UCSD-AML1 (cell line): Measurements from ENCODE around the gene ZNF469.
"Not testable (repeated sequence)": the region's sequence is repeated elsewhere in the genome, so short reads cannot be mapped to it uniquely, and the experiment has no call there.

Experiments
- DNase-seq: peaks from one replicate; lab custom pipeline; 2025; ENCODE audit not compliant: unreplicated experiment; lab: John Stamatoyannopoulos, UW

ZNF469 gene

GRCh38 chr16:88409296-88410065 lies 26.7 kb downstream of the ZNF469 start:
- DNase-seq, result no peak

DNA sequence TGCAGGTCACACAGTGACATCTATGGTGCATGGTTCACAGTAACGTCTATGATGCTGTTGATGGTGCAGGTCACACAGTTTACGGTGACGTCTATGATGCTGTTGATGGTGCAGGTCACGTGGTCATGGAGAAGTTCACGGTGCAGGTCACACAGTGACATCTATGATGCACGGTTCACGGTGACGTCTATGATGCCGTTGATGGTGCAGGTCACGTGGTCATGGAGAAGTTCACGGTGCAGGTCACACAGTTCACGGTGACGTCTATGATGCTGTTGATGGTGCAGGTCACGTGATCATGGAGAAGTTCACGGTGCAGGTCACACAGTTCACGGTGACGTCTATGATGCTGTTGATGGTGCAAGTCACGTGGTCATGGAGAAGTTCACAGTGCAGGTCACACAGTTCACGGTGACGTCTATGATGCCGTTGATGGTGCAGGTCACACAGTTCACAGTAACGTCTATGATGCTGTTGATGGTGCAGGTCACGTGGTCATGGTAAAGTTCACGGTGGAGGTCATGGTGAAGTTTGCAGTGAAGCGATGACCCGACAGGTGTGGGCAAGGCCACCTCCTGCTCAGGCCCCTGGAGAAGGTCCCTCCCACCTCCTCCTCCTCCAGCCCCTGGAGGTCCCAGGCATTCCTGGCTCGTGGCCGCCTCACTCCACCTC lies 27.7 kb downstream of the ZNF469 start:
- DNase-seq, result not testable (repeated sequence)

DNA sequence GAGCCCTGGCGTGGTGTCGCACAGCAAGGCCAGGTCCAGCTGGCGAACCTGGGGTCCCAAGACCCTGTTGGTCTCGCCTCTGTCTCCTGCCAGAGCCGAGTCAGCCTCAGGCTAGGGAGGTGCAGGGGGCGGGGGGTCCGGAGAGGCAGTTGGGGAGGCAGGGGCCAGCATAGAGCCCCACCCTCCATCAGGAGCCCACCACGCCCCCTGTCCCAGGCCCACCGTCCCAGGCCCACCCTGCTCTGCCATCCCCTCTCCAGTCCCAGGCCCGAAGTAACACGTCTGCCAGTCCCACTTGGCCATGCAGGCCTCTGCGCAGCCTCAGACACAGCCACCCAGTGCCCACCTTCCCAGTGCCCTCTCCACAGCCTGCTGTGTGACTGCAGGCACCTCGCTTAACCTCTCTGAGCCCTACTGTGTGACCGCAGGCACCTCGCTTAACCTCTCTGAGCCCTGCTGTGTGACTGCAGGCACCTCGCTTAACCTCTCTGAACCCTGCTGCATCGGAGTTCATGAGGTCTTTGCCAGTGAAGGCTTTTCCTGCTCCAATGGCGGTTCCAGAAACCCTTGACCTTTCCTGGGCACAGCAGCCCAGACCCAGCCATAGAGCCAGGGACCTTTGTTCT lies 29.3 kb downstream of the ZNF469 start:
- DNase-seq, result no peak

DNA sequence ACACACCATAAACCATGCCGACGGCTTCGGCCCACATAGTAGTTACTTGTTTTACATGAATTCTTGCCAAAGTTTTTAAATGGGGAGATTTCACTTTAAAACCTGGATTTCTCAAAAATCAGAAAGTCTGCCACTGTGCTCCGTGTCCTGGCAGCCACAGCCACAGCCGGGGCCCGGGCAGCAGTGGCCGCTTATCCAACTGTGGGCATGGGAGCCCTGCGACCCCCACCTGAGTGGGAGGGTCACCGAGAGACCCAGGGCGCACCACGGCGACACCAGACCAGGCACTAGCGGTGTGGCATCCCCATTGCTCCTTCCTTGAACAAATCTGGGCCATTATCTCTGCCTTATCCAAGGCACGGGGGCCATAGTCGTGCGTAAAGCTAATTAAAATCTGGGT lies 30.0 kb downstream of the ZNF469 start:
- no peak for DNase-seq

- DNase-seq, result no peak
Observed at GRCh38 chr16:88413231-88413630, 30.5 kb downstream of the ZNF469 start.

- no peak for DNase-seq
Observed at GRCh38 chr16:88413631-88414030, 30.9 kb downstream of the ZNF469 start.

- no peak for DNase-seq
Observed at GRCh38 chr16:88414521-88415380, 32.0 kb downstream of the ZNF469 start.

DNA sequence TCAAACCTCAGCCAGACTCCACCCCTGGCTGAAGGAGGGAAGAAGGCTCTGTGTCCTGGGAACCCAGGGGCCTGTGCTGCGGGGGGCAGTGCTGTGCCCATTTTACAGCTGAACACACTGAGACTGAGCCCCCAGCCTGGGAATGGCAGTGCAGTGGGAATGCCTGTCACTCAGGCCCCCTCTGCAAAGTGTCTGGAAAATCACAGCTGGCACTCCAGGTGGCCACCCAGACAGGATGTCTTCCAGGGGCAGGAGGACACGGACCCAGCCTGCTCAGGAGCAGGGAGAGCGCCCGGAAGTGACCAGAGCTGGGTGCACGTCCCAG lies 32.6 kb downstream of the ZNF469 start:
- DNase-seq, result no peak

DNA sequence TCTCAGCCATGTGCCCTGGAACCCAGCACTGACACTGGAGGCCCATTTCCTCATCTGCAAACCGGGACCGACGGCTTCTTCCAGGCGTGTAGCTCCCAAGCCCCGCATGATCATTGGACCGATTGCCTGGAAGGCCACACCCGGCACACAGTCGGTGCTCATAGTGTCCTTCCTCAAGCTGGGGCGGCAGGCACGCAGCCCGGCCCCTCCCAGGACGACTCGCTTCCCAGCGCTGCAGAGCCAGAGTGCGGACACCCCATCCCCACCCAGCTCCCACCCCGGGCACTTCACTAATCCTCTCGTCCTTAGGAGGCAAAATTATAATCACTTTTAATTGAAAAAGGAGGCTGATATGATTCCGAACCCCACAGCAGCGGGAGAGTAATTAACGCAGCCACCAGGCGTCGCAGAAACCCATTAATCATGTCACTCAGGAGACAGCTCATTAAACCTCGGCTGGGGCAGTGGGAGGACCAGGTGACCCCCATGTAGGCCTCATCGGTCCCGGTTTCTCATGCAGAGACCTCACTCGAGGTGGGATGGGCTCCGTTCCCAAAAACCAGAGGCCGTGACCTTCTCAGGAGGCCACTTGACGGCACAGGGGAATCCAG lies 33.1 kb downstream of the ZNF469 start:
- no peak for DNase-seq

DNA sequence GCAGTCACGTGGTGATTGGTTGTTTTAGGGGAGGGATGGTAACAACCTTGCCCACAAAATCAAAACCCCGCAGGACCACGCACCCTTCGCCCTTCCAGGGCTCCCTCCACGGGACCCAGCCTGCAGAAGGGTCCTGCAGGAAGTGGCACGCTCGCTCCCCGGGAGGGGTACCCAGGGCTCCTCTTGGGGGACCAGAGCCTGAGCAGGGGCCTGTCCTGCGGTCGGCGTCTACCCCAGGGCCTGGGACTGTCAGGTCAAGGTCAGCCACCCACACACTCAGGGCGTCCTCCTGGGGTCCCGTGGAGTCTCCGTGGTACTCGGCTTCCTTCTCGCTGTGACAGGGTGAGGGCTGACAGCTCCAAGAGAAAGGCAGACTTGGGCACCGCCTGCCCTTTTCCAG lies 33.9 kb downstream of the ZNF469 start:
- DNase-seq, result no peak

- no peak for DNase-seq
Observed at GRCh38 chr16:88417684-88418476, 35.1 kb downstream of the ZNF469 start.

DNA sequence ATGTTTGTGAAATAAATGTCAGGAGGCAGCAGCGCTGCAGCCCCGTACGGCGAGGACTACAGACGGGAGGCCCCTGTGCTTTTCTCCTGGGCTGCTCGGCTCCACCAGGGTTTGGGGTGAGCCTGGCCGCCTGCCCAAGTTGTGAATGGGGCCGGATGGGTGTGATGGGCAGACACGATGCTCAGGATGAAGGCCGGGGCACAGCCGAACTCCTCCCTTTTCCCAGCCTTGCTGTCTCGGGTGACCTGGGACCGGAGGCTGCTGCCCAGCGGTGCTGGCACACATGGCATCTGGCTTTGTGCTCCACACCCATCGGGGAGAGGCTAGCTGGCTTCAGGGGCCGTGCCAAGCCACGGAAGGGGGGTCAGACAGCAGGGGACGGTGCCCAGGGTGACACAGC lies 36.1 kb downstream of the ZNF469 start:
- DNase-seq, result no peak

DNA sequence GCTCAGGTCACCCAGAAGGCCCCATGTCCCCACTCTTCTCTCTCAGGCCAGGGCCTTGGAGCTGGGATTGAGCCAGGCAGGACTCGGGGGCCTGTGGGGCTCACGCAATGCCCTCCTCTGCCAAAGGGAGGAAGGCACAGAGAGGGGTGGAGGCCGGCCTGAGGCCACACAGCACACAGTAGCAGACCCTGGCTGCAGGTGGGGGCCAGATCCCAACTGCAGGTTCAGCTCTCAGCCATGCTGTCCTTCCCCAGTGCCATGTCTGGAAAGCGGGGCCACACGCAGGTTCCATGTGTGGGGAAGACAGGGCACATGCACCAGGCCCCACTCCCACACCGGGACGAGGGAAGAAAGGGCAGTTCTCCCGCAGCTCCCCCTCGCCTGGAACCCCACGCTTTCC lies 37.0 kb downstream of the ZNF469 start:
- DNase-seq, result no peak

GRCh38 chr16:88420496-88420895 lies 37.7 kb downstream of the ZNF469 start:
- DNase-seq, result no peak

DNA sequence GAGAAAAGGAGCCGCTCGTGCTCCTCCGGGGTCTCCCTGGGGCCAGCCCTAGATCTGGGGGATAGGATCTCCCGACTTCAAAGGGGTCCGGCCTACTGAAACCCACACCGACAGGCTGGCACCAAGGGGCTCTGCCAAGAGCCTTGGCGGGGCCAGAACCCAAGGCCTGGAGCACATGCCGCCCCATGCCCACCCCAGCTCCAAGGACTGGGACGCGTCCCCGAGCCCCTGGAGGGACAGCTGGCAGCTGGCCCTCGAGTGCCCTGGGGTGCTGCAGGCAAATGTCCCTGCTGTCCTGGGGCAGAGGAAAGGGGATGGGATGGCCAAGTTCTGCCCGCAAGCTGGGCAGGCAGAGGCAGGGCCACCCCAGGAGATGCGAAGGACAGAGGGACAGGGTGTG lies 38.5 kb downstream of the ZNF469 start:
- DNase-seq, result no peak

DNA sequence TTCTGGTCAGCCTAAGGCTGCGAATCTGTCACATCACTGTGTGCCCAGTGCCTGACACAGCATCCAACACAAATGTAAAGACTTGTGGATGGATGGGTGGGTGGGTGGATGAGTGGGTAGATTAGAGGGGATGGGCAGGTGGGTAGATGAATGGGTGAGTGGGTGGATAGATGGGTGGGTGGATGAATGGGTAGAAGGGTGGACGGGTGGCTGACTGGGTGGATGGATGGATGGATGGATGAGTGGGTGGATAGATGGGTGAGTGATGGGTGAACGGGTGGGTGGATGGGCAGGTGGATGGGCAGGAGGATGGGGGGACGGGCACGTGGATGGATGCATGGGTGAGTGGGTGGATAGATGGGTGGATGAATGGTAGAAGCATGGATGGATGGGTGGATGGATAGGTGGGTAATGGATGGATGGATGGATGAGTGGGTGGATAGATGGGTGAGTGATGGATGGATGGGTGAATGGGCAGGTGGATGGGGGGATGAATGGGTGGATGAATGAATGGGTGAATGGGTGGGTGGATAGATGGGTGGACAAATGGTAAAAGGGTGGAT lies 39.2 kb downstream of the ZNF469 start:
- no peak for DNase-seq

DNA sequence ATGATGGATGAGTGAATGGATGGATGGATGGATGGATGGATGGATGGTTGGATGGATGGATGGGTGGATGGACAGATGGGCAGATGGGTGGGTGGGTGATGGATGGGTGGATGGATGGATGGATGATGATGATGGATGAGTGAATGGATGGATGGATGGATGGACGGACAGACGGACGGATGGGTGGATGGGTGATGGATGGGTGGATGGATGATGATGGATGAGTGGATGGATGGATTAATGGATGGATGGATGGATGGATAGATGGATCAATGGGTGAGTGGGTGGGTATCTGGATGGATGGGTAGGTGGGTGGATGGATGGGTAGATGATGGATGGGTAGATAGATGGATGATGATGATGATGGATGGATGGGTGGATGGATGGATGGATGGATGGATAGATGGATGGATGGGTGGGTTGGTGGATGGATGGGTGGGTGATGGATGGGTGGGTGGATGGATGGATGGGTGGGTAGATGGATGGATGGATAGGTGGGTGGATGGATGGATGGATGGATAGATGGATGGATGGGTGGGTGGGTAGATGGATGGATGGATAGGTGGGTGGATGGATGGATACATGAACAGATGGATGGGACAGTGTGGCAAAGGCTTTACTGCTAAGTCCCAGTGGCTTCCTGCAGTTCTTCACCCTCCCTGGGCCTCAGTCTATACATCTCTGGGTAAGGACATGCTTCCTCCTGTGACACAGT lies 40.1 kb downstream of the ZNF469 start:
- DNase-seq, result no peak

DNA sequence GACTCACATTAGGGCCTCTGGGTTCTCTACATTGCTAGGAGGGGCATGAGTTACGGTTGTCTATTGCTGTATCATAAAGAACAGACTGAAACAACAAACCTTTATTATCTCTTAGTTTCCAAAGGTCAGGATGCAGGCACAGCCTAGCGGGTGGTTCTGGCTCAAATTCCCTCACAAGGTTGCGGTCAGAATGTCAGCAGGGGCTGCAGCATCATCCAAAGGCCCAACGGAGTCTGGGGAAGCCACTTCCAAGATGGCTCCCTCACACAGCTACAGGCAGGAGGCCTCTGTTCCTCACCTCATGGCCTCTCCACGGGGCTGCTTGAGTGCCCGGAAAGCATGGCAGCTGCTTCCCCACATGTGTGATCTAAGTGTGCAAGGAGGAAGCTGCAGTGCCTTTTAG lies 40.7 kb downstream of the ZNF469 start:
- no peak for DNase-seq

DNA sequence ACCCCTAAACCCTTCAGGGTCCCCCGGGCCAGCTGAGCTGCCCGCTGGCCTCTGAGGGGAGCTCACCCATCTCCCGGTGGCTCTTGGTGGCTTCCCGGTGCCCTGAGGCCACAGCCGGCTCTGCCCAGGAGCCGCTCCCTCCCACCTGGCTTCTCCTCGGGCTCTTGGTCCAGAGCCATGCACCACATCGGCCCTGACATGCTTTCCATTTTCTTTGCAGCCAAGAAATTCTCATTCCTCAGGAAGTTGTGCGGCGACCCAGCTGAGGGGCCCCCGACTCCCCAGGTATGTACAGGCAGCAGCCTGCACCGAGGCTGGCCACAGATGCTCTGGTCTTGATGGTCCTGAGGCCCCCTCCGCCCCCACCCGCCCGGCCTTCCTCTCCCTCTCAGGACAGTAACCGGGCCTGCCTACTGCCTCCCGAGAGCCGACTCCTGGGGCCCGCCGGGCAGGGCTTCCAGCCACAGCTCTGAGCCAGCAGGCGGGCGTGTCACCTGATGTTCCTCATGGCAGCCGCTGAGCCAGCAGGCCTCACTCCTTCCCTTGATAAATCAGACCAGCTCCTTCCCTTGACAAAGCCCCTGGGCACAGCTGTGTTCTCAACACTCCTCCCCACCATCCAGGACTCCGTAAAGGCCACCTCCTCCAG lies 42.0 kb downstream of the ZNF469 start:
- no peak for DNase-seq
